Osteoblast (primary cell): Measurements from ENCODE around the gene TSPAN3. TPM values are rescaled to one million over a fixed set of nuclear protein-coding genes. Genes with fewer than 3 reads are reported as not detected.

Experiments used
- DNase-seq: peaks from one replicate; pipeline ENCODE4 v3.0.0; 2011; ENCODE audit warnings: low spot score, mixed read lengths; ENCODE audit not compliant: insufficient read length; ENCODE audit errors: missing footprints
- H2AFZ ChIP-seq: 2 replicates; pipeline ENCODE4 v1.6.0; 2011; ENCODE audit warnings: mild to moderate bottlenecking, low read length
- H3K27ac ChIP-seq: 2 replicates; pipeline ENCODE4 v1.5.1; 2011; ENCODE audit warnings: mild to moderate bottlenecking, low read depth, low read length, moderate library complexity
- H3K27me3 ChIP-seq: 2 replicates; pipeline ENCODE4 v1.6.0; 2012; ENCODE audit warnings: mild to moderate bottlenecking, control low read depth, inconsistent platforms, low read length, moderate library complexity; ENCODE audit not compliant: insufficient read depth
- H3K36me3 ChIP-seq: 2 replicates; pipeline ENCODE4 v1.5.1; 2011; ENCODE audit warnings: mild to moderate bottlenecking, low read length, control low read depth, moderate library complexity; ENCODE audit not compliant: insufficient read depth
- H3K4me1 ChIP-seq: 2 replicates; pipeline ENCODE4 v1.5.1; 2011; ENCODE audit warnings: mild to moderate bottlenecking, low read length, control low read depth, moderate library complexity; ENCODE audit not compliant: insufficient read depth
- H3K4me2 ChIP-seq: 2 replicates; pipeline ENCODE4 v1.6.0; 2011; ENCODE audit warnings: mild to moderate bottlenecking, low read length; ENCODE audit not compliant: insufficient read depth
- H3K4me3 ChIP-seq: fragments of 200-600 bp; sonication (generic); 3 replicates; pipeline ENCODE4 v1.5.1; 2012; ENCODE audit warnings: mild to moderate bottlenecking, low read length, inconsistent platforms; ENCODE audit not compliant: insufficient read depth
- H3K79me2 ChIP-seq: 2 replicates; pipeline ENCODE4 v1.6.0; 2012; ENCODE audit warnings: mild to moderate bottlenecking, low read length, control low read depth, inconsistent platforms; ENCODE audit not compliant: insufficient read depth
- H3K9me3 ChIP-seq: 2 replicates; pipeline ENCODE4 v1.5.1; 2011; ENCODE audit warnings: low read depth, low read length, control low read depth
- H4K20me1 ChIP-seq: 2 replicates; pipeline ENCODE4 v1.6.0; 2012; ENCODE audit warnings: mild to moderate bottlenecking, low read length, control low read depth; ENCODE audit not compliant: insufficient read depth
- CTCF ChIP-seq: IDR thresholded peaks from 2 replicates; pipeline ENCODE4 v1.5.1; 2011; ENCODE audit warnings: mild to moderate bottlenecking, low read depth, low read length, moderate library complexity; ENCODE audit errors: extremely low read depth
- total RNA-seq: library from RNA; depleted of rRNA; stranded (reverse); fragments of >200 nt; gene quantifications from 2 replicates; pipeline ENCODE4 v1.2.3, GENCODE V29; 2012

Gene TSPAN3
- total RNA-seq, 1 donor, result 235 TPM

GRCh38 chr15:77025083-77025901 lies 45.6 kb downstream of the TSPAN3 start:
- Histone ChIP-seq H4K20me1 (no peaks in the 10 kb centered on the region), H3K79me2 (no peaks in the 10 kb centered on the region), H3K4me2 (no peak overlapping the region), H3K4me1 (peaks cover 10% of the 10 kb centered on the region), H3K36me3 (no peaks in the 10 kb centered on the region), H2AFZ (no peak overlapping the region), H3K9me3 (no peaks in the 10 kb centered on the region), H3K27me3 (no peaks in the 10 kb centered on the region), H3K4me3 (no peak overlapping the region), H3K27ac (no peak overlapping the region)
- DNase-seq, result peak; percentile 89
- no peak for TF ChIP-seq CTCF

- Histone ChIP-seq H3K36me3 (no peaks in the 10 kb centered on the region), H3K4me2 (no peak overlapping the region), H3K27me3 (no peaks in the 10 kb centered on the region), H3K9me3 (no peaks in the 10 kb centered on the region), H3K4me1 (peaks cover 10% of the 10 kb centered on the region), H3K79me2 (no peaks in the 10 kb centered on the region), H3K4me3 (no peak overlapping the region), H3K27ac (no peak overlapping the region), H4K20me1 (no peaks in the 10 kb centered on the region), H2AFZ (no peak overlapping the region)
- TF ChIP-seq CTCF, result peak; percentile 87
- DNase-seq, result peak; percentile 99
Observed at GRCh38 chr15:77024273-77025082, 46.4 kb downstream of the TSPAN3 start.

- no peaks in the 10 kb centered on the region for H4K20me1 ChIP-seq
- no peak overlapping the region for H3K27ac ChIP-seq
- no peaks in the 10 kb centered on the region for H3K9me3 ChIP-seq
- H3K4me1 ChIP-seq, result peaks cover 10% of the 10 kb centered on the region
- no peak overlapping the region for H3K4me2 ChIP-seq
- no peaks in the 10 kb centered on the region for H3K27me3 ChIP-seq
- no peak for TF ChIP-seq CTCF
- peak; percentile 79 for DNase-seq
- no peak overlapping the region for H3K4me3 ChIP-seq
- no peak overlapping the region for H2AFZ ChIP-seq
- H3K79me2 ChIP-seq, result no peaks in the 10 kb centered on the region
- H3K36me3 ChIP-seq, result no peaks in the 10 kb centered on the region
Observed at GRCh38 chr15:77023576-77024272, 47.2 kb downstream of the TSPAN3 start.
